ENCODE measurements around the gene LSM7.
"Not testable (repeated sequence)": the region's sequence is repeated elsewhere in the genome, so short reads cannot be mapped to it uniquely, and the experiment has no call there.

LSM7 gene

GRCh38 chr19:2291185-2291751 is 37.1 kb downstream of the LSM7 start:
- no peak for DNase-seq

- no peak for DNase-seq
Observed at GRCh38 chr19:2290441-2291184, 37.8 kb downstream of the LSM7 start.

- peak; percentile 45 for DNase-seq
Observed at GRCh38 chr19:2289714-2290435, 38.5 kb downstream of the LSM7 start.

GRCh38 chr19:2288818-2289713 is 39.3 kb downstream of the LSM7 start:
- DNase-seq, result no peak

GRCh38 chr19:2288338-2288817 is 40.0 kb downstream of the LSM7 start:
- DNase-seq, result no peak

- no peak for DNase-seq
Observed at GRCh38 chr19:2287585-2288337, 40.6 kb downstream of the LSM7 start.

GRCh38 chr19:2286402-2287140 is 41.8 kb downstream of the LSM7 start:
- no peak for DNase-seq

- no peak for DNase-seq
Observed at GRCh38 chr19:2283835-2284507, 44.4 kb downstream of the LSM7 start.

GRCh38 chr19:2282862-2283237 is 45.5 kb downstream of the LSM7 start:
- DNase-seq, result no peak

- no peak for DNase-seq
Observed at GRCh38 chr19:2282062-2282861, 46.1 kb downstream of the LSM7 start, which contains the start of gene PEAK3. Gene PEAK3, minus strand, starts transcription at chr19:2282175. Its CDS starts 1,244 bp downstream, at chr19:2280931.

GRCh38 chr19:2281265-2282061 is 46.9 kb downstream of the LSM7 start:
- not testable (repeated sequence) for DNase-seq

- DNase-seq, result no peak
Observed at GRCh38 chr19:2280633-2281264, 47.6 kb downstream of the LSM7 start.

- DNase-seq, result no peak
Observed at GRCh38 chr19:2278459-2279158, 49.8 kb downstream of the LSM7 start.

- DNase-seq, result no peak
Observed at GRCh38 chr19:2277138-2277537, 51.2 kb downstream of the LSM7 start.

- no peak for DNase-seq
Observed at GRCh38 chr19:2276429-2276986, 51.9 kb downstream of the LSM7 start.

GRCh38 chr19:2275588-2276428 is 52.6 kb downstream of the LSM7 start:
- DNase-seq, result no peak

All from activated naive CD4-positive, alpha-beta T cell treated with anti-CD3 and anti-CD28 coated beads, Interleukin-2, amount 50 U/mL, for 16 hours (primary cell).